ENCODE results near the gene LHFPL6.

Gene LHFPL6

DNA sequence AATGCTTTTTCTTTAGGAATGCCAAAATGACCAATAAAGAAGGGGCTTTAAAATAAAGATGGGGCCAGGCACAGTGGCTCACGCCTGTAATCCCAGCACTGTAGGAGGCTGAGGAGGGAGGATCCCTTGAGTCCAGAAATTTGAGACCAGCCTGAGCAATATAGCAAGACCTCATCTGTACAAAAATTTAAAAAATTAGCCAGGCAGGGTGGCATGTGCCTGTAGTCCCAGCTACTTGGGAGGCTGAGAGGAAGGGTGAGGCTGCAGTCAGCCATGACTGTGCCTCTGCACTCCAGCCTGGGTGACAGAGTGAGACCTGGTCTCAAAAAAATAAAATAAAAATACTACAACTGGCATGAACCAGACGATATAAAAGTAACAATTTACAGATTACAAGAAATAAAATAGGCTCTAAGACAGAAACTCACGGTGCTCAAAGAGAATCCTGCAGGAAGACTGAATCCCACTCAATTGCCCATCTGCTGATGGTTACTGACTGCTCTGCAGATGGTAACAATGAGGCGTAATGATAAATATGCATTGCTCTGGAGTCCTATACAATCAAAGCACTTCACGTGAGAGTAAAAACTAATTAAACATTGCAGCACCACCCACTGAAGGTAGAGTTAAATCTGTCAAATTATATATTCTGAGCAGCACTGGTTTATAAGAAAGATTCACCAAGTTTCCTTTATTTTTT is 93.2 kb downstream of the LHFPL6 start:
- DNase-seq = no peak

DNA sequence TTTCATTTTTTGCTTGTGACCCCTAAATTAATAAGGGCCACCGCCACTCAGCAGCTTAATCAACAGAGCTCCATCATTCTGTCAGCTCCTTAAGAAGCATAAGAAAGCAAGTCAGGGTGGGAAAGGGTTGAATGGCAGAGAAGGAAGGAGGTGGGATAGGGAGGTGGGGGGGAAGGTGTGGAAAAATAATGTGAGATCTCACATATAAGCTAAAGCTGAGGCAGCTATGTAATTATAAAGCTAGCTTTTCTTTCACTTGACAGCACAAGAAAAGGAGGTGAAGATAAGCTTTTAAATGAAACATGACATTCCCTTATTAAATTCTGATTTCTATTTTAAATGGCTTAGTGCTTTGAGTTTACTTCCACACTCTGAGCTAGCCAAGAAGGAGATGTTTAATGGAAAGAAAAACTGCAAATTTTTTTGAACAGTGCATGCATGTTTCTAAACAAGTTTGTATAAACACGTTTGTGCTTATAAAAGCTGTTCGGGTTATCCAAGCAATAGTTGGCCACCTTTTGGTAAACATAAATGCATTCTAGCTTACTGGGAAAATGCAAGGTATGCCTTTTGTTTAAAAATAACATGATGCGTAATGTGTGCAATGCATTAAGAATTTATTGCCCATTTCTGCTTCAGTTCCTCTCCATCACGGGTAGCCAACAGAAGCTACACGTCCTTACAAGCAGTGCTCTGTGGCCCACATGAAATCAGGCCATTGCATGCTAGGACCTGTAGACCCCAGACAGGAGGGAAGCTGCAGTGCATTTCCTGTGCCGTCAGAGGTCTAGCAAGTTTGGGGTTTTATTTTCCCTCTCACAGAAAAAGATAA is 96.2 kb downstream of the LHFPL6 start:
- no peak for DNase-seq

DNA sequence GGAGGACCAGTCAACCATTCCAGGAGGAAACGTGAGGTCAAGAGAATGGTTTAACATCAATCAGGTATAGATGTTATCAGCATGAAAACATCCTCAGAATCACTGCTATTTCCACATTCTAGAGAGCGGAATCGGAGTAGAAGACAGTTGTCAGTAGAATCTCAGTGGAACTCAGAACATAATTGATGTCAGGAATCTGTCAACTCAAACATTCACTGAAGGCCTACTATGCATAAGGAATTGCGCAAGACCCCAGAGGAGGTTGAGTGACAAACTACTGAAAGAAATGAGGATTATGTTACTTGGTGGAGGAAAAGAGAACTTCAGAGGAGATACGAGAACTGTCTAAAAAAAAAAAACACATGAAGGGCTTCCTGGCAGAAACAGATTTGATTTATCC is 97.8 kb downstream of the LHFPL6 start:
- no peak for DNase-seq

DNA sequence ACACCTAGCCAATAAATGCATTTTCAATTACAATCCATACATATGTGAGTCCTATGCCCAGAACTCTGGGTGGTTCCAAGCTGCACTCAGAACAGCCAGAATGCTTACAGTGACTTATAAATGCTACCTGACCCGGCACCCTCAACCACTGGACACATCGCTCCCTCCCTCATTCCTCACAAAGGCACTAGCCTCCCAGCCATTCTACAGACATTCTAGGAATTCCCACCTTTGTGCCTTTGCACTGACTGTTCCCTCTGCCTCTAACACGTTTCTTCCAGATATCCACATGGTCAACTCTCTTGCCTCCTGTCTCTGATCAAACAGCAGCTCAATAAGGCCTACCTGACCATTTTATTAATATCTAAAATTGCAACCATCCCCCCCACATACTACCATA is 99.9 kb downstream of the LHFPL6 start:
- DNase-seq = no peak

DNA sequence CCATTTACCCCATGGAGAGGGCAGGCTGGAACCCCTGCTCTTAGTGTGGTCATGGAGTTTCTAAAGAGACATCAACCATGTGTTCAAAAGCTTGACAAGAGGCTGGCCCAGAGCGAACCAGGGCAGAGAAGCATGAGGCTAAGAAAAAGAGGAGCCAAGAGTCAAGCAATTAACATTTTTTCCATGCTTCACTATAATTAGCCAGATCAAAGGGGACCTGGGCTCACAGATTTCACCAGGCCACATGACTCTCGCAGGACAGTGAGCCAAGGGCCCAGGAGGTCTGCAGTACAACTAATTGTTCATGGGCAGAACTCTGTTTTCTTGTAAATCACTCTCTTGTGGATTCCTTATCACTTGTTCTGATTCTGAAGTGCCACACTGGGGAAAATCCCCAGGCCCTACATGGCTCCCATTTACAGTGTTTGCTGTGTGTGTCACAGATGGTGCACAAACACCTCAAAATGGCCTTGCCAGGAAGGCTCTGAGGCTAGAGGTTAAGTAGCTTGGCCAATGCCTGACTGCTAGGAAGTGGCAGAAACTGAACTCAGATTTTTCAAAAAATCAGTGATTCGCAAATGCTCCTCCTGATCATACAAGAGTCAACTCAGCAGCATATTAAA is 101.2 kb downstream of the LHFPL6 start:
- no peak for DNase-seq

DNA sequence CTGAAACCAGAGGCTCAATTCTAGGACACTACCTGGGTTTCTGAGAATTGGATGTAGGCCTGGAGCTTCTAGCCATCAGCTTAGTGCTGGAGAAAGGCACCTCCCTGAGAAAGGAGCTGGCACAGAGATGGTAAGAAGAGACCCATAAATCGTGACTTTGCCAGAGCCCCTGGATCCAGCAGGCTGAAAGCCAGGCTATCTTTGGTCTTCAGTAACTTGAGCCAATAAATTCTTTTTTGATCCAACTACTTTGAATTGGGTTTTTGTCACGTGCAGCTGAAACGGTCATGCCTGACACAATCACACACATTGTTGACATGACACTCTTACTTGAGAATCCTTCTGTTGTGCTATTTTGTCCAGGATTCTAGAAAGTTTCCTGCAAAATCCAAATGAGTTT is 103.4 kb downstream of the LHFPL6 start:
- DNase-seq = no peak

DNA sequence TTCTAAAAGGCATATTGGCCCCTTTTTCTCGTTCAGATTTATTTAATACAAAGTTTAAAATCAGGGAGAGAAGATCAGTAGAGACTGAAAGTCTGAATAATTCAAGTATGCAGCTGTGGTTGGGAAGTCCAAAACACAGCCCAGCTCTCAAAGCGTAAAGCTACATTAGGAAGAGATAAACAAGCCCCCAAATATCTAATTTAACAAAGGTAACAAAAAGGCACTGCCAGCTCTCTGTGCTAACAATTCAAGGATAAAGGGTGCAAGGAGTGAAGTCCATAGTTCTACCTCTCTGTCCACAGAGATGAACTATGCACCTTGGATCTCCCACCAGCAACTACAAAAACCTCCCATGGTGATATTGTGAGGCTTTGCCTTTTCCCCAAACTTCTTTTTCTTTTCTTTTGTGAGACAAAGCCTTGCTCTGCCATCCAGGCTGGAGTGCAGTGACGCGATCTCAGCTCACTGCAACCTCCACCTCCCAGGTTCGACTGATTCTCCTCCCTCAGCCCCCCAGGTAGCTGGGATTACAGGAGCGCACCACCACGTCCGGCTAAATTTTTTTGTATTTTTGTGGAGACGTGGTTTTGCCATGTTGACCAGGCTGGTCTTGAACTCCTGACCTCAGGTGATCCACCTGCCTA is 104.4 kb downstream of the LHFPL6 start:
- no peak for DNase-seq

DNA sequence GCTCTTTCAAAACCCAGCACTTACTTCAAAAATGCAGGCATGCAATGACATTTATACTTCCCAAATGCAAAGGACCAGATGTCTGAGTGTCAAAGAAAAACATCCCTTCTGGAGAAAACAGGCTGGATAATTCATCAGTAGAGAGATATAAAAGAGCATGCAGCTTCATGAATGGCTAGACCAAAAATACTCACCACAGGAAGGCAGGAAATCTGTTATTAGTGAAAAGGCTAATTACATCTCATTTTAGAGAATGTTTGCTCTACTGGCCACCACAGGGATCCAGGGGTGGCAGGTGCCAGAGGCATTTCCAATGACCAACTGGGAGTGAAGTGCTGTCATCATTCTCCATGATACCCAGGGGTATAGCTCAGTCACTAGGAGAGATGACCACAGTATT is 106.5 kb downstream of the LHFPL6 start:
- no peak for DNase-seq

DNA sequence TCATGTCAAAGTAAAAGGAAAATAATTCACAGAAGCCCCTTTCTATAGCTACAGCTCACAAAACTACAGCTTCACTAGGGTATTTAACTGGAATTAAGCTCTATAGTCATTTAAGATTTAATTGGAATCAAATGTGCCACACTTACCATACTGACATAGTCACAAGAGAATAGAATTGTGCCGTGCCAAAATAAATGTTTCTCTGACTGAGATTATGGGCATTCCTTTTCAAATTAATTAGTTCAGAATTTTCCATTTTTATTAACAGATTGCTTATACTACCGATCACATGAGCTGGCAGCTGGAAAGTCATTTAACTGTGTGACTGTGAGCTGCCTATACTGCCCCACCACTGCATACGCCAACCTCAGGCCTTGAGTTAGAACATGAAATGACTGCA is 108.4 kb downstream of the LHFPL6 start:
- DNase-seq = no peak

DNA sequence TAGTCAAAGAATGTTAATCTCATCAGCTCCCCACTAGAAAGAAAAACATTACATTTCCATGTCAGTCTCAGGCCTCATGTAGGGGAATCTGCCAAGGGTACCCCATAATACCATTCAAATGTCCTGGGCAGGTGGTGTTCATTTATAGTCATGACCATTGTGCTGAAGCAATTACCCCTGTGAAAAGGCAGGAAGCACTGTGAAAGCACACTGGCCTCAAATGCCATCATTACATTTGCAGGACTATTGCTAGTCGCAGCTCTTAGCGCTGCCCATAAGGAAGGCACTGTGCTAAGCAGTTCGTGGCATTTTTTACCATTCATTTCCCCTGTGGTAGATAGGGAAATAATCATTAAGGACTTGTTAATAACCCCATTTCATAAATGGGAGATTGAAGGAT is 109.0 kb downstream of the LHFPL6 start:
- DNase-seq = no peak

DNA sequence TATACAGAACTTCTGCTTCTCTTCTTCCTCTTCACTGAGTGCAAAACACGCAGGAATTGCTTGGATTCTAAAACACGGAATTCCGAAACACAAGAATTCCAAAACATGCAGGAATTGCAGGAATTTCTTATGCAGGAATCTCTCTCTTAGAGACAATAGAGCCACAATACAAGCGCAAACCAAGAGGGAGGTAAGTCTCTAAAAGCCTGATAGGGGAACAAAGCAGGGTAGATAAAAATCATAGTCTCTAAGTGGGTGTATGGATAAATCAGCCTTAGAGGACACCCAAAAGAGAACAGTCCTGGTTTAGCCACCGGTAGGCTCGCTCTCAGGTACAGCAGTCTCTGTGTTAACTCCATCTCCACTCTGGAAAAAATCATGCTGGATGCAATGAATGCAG is 112.9 kb downstream of the LHFPL6 start:
- DNase-seq = no peak

DNA sequence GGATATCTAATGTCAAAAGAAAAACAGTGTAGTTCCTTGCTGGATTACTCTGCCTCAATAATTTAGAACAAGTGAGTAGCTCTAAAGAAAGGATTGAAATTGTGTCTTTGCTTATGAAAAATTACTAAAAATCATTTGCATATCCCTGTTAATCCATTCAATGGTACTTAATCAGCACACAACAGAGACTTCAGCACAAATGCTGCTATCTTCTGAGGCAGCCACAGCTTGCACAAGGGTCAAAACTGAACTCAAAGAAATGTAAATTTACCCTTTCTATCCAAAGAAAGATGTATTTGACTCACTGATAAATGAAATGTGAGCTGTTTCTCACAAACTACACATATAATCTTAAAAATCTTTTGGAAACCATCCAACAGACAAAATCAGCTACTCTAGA is 116.2 kb downstream of the LHFPL6 start:
- no peak for DNase-seq

DNA sequence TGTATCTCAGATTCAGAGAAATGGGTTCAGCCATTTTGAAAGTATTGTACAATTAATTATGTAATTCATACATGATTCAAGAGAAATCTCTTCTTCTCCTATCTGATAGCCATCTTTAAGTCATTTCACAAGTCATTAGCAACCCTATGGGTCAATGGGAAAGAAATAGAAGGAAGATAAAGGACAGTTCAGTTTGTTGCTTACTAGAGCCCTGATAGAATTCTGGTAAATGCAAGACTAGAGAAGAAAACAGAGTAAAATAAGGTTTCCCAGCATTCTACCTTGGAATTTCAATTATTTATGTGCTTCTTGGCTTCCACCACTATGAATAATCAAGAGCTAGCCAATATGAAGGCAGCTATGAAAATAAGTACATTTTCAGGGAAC is 117.7 kb downstream of the LHFPL6 start:
- DNase-seq = no peak

DNA sequence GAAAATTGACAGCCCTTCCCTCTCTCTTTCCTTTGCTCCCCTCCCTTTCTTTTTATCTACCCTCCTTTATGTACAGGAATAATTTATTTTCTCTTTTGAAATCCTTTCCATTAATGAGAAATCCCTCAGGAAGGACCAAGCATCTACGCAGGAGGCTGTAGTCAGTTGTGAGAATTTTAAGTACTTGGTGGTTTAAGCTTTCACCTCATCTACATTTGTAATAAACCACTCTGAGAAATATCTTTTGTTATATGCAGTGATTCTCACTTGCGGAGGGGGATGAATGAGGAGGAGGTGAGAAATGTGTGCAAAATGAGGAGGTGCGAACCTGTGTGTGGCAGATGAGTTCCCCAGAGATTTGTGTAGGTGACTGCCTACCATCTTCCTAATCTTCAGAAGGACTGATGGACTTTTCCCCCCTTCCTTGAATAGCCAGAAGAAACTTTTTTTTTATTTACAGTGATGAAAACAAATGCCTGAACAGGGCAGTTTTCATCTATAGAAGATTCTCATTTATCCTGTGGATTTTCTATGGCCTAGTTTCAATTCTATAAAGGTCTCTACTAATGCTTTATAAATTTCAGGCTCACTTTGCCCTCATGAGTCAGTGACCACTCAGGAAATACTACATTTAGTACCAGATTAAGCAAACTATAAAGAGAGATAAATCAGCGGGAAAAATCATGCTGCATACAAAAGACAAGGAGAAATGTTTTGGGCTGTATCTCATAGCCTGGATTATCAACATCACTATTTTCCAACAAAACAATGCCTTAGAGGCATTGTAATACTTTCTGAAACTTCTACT is 118.3 kb downstream of the LHFPL6 start:
- no peak for DNase-seq

DNA sequence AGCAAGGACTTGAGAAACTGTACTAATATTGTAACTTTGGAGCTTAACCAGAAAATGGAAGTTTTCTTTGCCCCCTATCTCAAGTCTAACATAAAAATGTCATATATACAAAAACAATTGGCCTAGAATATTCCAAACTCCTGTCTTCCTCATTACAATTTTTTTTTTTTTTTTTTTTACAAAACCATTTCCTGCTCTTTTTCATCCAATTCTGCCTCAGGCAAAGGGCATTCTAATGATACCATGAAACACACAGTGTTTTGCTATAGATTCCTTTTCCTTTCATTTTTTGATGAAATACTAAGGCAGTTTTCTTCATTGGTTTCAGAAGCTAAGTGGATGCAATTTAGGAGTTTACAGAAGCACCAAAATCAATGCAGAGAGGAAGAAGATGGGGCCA is 119.7 kb downstream of the LHFPL6 start:
- DNase-seq = no peak

DNA sequence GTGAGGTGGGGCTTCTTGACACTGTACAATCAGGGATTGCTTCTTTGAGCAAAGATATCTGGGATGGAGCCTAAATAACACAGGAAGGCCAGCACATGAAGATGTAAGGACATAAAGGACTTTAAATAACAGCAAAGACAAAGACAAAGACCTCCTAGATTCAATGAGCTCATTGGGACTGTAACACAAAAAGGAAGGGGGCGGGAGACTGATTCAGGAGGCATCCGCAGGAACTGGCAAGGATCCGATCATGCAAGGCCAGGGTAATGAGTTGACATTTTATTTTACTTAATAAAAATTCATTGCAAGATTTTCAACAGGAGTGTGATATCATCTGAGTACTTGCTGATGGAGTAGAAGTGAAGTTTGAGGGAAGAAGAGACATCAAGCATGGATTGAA is 121.5 kb downstream of the LHFPL6 start:
- DNase-seq = no peak

DNA sequence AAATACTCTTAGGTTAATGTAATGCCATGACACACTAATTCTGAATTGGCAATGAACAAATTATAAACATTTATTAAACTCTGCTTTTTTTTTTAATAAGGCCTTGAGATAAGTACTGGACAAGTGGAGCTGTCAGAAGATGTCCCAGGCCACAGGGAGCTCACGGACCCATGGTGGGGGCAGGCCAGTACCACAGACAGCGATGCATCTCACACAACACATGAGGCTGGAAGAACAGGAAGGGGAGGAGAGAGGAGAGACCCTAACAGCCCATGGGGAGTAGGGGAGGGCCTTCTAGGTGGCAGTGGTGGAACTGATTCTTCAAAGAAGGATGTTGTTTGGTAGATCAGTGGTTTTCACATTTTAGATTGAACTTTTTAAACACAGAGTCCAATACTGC is 128.4 kb downstream of the LHFPL6 start:
- DNase-seq = no peak

DNA sequence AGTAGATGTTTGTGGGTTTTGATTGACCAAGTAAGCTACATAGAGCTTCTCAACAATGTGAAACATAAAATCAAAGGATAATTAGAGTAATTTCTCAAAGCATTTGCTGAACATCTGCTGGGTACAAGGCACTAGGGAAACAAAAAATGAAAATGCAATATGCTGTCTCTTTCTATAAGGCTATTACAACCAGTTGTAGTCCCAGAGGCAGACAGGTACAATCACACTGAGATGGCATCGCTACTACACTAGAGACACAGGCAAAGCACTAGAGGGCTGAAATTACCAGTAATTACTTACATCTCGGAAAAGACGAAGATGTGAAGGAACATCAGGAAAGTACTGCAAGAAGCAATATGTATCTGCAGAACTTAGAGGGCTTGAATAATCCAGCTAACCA is 133.3 kb downstream of the LHFPL6 start:
- DNase-seq = no peak

DNA sequence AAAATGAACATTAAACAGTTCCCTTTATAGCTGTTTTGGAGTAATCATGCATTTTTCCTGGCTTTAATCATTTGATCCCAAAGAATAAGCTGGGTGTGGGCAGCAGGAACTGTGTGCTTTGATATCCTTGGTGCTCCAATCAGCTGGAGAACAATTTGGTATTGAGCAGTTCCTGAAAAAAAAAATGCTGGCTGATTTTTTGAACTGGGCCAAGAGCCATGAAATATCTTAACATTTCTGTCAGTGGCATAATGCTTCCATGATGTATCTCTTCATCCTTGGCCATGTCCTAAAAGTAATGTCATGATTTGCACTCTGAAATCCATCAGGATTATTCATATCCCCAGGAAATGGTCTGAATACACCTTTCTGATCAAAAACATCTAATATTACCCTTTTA is 134.7 kb downstream of the LHFPL6 start:
- no peak for DNase-seq

DNA sequence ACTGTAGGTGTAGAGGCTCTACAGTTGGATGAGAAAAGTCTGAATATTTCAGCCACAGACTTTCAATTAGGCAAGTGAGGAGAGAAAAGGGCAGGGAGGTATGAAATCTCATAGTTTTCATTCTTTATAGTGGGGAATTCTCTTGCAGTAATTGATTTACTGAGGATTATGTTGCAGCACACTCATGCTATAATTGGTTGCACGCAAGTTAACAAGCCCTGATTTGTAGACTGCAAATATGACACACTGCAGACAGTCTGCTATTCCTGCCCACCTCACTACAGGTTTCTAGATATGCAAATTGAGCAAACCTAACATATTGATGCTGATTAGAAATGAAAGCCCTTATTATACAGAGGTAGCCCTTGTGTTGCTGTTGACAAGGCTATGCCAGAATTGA is 139.4 kb downstream of the LHFPL6 start:
- no peak for DNase-seq

DNA sequence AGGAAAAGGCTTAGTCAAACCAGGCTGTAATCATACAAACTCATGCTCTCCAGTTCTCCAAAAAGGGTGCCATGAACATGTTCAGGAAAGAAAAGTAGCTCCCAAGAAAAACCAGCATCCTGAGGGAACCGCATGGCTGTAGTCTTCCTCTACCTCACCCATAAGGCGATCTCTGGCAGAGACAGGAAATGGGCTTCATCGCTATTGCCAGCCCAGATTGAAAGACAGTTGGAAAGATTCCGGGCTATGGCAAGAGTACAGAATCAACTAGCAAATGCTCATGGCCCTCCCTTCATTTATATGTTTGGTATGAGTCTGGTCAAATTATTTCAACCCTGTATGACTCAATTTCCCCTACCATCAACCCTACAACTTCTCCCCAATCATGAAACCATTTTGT is 140.1 kb downstream of the LHFPL6 start:
- DNase-seq = no peak

DNA sequence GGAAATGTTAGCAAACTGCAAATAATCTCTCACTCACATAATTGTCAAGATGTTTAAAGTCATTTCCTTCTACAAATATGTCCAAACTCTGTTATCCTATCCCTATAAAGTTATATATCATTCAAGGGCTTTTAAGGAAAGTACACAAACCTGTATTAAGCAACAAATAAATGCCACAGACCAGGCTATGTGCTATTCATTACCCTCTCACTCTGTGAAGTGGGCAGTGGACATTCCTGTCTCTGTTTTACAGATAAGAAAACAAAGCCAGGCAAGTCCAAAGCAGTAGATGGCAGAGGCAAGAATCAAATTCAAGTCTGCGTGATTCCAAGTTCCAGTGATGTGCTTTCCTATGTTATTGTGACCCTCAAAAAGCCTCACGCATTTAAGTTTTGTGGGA is 140.6 kb downstream of the LHFPL6 start:
- no peak for DNase-seq
